ENCODE results near the gene STRN3.
"Not testable (repeated sequence)": the region's sequence is repeated elsewhere in the genome, so short reads cannot be mapped to it uniquely, and the experiment has no call there.

Gene STRN3

GRCh38 chr14:31036552-31036951, 10.4 kb upstream of the STRN3 start:
- no peak for DNase-seq

DNA sequence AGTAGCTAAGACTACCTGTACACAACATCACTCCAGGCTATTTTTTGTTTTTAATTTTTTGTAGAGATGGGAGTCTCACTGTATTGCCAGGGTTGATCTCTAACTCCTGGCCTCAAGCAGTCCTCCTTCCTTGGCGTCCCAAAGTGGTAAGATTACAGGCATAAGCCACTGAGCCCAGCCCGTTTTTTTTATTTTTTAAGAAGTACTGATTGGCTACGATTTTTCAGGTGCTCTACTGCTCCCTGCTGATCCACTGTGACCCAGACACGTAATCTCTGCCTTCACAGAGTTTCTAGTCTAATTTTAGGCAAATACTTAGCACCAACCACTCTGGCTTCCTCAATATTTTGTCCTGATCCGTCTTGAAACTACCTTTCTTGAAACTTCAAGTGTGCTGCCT, 4.3 kb upstream of the STRN3 start:
- DNase-seq = no peak

GRCh38 chr14:31029016-31029970, 3.1 kb upstream of the STRN3 start:
- no peak for DNase-seq

GRCh38 chr14:31027847-31028246, 1.7 kb upstream of the STRN3 start:
- no peak for DNase-seq

- DNase-seq = peak; percentile 81
These were observed 464 bp upstream of the STRN3 start for GRCh38 chr14:31026450-31027235.

DNA sequence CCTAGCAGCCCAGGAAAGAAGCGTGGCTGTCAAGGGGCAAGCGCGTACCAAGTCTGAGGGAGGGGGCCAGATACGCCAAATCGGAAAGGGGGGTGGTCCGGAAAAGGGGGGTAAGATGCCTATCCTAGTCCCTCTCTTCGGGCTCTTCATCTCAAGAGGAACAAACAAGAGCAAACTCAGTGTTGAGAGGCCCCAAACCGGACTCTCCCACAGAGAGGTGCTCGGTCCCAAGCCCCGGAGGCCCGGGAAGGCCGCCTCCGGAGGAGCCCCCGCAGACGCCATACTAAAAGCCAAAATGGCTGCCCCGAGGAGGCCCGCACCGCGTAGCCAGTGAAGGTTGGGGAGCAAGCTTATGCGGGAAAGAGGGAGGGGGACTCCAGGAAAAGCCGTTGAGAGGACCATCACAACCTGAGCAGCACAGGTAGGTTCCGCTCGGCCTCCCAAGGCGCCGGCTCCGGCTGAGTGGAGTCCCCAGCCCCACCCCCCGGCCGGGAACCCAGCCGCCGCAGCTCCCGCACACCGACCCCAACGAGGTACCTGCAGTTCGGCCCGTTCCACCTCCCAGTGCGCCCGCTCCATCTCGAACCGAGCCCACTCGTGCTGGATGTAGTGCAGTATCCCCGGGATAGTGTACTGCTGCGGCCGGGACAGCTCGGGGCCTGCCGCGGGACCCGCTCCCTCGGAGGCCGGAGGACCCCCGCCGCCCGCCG, 657 bp downstream of the STRN3 start, which contains the start of gene AP4S1:
Gene AP4S1 (plus strand): TSS at position 283 of the 710 bp plus-strand sequence. CDS start 40,548 bp downstream, outside the sequence.
- no peak for DNase-seq

DNA sequence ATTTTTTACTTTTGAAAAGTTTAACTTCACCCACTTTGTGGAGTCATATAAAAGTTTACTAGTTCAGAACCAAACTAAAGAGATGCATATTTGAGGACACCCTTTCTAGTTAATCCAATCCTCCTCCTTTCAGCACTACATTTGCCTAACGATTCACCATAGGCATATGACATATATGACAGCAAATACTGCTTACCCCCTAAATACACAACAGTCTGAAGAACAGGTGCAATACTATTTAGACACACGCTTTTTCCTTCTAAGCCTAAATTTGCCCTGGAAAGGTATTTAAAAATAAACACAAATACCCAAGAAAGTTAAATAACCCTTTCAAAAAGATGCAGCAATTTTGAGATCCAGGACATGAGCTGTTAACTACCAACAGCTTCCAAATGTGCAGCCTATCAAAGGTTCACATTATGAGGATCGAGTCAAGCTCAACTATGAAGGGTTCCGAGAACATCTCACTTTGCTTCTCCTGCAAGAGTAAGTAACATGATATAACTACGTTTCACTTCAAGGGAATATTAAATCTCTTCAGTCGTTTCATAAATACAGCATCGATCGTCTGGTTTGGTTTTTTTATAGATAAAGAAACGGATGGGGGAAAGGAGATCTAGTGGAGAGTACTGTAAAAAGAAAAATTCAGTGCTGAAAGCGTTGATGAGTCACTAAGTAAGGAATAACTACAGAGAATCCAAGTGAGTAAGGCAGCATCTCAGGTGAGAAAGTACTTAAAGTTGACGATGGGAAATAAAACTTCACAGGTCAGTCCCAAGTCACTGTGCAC, 1.4 kb downstream of the STRN3 start:
- DNase-seq = no peak

GRCh38 chr14:31024010-31024480, 2.1 kb downstream of the STRN3 start:
- no peak for DNase-seq

GRCh38 chr14:31022386-31022785, 3.8 kb downstream of the STRN3 start:
- no peak for DNase-seq

DNA sequence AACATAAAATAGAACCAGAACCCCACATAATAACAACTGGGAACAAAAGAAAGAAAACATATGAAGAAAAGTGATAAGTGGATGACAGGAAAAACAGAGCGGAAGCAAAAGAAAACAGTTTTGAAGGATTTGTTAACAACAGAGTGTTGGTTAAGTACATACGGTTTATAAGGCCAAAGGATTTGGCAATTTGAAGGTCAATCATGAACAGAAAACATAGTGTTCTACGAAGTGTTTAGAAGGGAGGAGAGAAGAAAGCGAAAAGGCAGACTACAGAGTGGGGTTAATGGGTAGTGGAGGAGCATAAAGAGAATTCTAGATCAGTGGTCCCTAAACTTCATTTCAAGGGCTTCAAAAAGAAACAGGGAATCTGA, 4.6 kb downstream of the STRN3 start:
- no peak for DNase-seq

GRCh38 chr14:31020834-31021575, 5.2 kb downstream of the STRN3 start:
- no peak for DNase-seq

DNA sequence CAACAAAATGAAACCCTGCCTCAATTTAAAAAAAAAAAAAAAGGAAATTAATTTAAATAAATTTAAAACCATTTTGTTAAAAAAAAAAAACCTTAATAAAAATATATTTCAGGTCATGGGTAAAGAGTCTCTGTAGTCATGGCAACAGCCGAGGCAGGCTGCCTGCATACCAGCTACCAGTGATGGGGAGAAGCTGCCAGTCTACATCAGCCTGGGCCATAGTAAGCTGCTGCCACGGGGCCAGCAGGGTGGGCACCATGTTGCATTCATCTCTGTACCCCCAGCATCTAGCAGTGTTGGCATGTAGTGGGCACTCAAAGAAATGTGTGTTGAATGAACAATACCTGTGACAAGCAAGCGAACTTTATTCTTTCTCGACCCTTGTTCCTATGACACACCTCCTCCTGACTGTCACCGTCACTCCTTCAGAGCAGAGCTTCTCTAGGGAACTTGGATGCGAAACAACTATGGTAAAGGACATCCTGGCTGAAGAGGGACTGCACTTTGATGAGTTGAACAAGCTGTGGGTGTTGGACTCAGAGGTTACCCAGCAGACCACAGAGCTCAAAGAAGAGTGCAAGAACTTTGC, 8.0 kb downstream of the STRN3 start:
- DNase-seq = no peak

DNA sequence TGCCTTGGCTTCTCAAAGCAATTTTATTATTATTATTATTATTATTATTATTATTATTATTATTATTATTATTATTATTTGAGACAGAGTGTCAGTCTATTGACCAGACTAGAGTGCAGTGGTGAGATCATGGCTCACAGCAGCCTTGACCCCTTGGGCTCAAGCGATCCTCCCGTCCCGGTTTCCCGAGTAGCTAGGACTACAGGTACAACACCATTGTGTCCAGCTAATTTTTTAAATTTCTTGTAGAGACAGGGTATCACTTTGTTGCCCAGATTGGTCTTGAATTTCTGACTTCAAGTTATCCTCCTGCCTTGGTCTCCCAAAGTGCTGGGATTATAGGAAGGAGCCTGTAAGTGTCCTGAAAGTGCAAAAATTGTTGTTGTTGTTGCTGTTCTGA, 12.3 kb downstream of the STRN3 start:
- no peak for DNase-seq

DNA sequence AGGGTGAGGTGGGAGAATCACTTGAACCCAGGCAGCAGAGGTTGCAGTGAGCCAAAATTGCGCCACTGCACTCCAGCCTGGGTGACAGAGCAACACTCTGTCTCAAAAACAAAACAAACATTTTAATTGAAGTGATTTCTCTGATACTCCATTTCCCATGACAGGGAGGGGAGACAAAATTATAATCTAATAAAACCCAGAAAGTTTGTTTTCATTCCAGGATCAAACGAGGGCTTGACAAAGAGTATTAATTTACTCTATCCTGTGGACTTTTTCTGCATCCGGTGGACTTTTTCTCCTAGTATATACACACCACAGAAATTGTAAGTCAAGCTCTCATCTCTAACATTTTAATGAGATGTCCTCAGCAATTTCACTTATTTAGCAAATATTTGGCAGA, 15.2 kb downstream of the STRN3 start:
- DNase-seq = no peak

DNA sequence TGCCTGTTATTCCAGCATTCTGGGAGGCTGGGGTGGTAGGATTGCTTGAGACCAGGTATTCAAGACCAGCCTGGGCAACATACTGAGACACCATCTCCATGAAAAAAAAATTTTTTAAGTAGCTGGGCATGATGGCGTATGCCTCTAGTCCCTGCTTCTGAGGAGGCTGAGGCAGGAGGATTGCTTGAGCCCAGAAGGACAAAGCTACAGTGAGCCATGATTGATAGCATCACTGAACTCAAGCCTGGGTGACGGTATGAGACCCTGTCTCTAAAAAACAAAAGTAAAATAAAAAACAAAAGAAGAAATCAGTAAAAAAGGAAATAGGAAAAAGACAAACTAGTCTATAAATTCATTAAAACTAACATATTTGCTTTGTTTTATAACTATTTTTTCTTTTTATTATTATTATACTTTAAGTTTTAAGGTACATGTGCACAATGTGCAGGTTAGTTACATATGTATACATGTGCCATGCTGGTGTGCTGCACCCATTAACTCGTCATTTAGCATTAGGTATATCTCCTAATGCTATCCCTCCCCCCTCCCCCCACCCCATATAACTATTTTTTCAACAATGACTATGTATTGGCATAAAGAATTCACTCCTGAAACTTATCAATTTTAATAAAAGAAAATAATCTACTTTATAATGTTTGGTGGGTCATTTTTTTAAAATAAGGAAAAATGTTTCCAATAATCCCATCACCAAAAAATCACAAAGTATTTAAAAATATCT, 16.2 kb downstream of the STRN3 start:
- no peak for DNase-seq

DNA sequence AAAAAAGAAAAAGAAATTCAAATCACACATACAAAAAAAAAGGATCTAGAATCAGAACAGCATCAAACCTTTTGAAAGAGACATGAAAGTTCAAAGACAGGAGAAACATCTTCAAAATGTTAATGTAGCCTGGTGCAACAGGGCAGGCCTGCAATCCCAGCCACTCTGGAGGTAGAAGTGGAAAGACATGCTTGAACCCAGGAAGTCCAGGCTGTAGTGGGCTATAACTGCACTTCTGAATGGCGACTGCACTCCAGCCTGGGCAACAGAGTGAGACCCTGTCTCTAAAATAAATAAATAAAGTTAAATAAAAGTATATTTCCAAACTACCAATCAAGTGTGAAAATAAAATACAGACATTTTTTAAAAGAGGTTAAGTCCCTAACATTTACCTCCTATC, 19.5 kb downstream of the STRN3 start:
- no peak for DNase-seq

GRCh38 chr14:31004007-31004406, 22.2 kb downstream of the STRN3 start:
- not testable (repeated sequence) for DNase-seq

- no peak for DNase-seq
These were observed 22.9 kb downstream of the STRN3 start for GRCh38 chr14:31003284-31003683.

DNA sequence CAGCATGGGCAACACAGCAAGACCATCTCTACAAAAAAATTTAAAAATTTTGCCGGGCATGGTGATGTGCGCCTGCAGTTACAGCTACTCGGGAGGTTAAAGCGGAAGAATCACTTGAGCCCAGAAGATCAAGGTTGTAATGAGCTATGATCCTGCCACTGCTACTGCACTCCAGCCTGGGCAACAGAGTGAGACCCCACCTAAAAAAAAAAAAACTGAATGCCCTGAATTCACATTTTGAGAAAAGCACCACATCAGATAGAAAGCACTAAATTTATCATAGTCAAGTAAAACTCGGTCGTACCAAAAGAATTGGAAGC, 24.9 kb downstream of the STRN3 start:
- DNase-seq = no peak

GRCh38 chr14:31000629-31001338, 25.4 kb downstream of the STRN3 start:
- no peak for DNase-seq

Measured in NCI-H2081 treated with DMSO at 0.1 percent for 48 hours (cell line).